HG02588 (cell line): ENCODE data around the gene SYT8.
"Not testable (repeated sequence)": the region's sequence is repeated elsewhere in the genome, so short reads cannot be mapped to it uniquely, and the experiment has no call there.

Source experiments
- ATAC-seq: cut with Tn5 transposase; IDR thresholded peaks from one replicate; pipeline ENCODE4 v1.9.1; 2021; ENCODE audit warnings: mild to moderate bottlenecking, moderate library complexity; ENCODE audit not compliant: unreplicated experiment

Gene SYT8

GRCh38 chr11:1870721-1871466 is 36.1 kb downstream of the SYT8 start:
- ATAC-seq = no peak

- ATAC-seq = no peak
These were observed 36.7 kb downstream of the SYT8 start for GRCh38 chr11:1871531-1871930.

- no peak for ATAC-seq
These were observed 37.6 kb downstream of the SYT8 start for GRCh38 chr11:1872267-1872985.

- ATAC-seq = no peak
These were observed 38.4 kb downstream of the SYT8 start for GRCh38 chr11:1873048-1873812.

- ATAC-seq = not testable (repeated sequence)
These were observed 39.0 kb downstream of the SYT8 start for GRCh38 chr11:1873813-1874150.

- not testable (repeated sequence) for ATAC-seq
These were observed 39.8 kb downstream of the SYT8 start for GRCh38 chr11:1874441-1875092.

GRCh38 chr11:1875093-1875850 is 40.5 kb downstream of the SYT8 start:
- no peak for ATAC-seq

- not testable (repeated sequence) for ATAC-seq
These were observed 41.1 kb downstream of the SYT8 start for GRCh38 chr11:1875851-1876301.

- ATAC-seq = no peak
These were observed 41.7 kb downstream of the SYT8 start for GRCh38 chr11:1876361-1877063.

- ATAC-seq = no peak
These were observed 42.7 kb downstream of the SYT8 start for GRCh38 chr11:1877211-1878136.

GRCh38 chr11:1878137-1879031 is 43.6 kb downstream of the SYT8 start:
- no peak for ATAC-seq

- ATAC-seq = no peak
These were observed 44.7 kb downstream of the SYT8 start for GRCh38 chr11:1879342-1879940.

GRCh38 chr11:1879941-1880720 is 45.3 kb downstream of the SYT8 start:
- no peak for ATAC-seq

- no peak for ATAC-seq
These were observed 46.1 kb downstream of the SYT8 start for GRCh38 chr11:1880746-1881441.

GRCh38 chr11:1881442-1882264 is 46.9 kb downstream of the SYT8 start:
- ATAC-seq = no peak
